ENCODE data around the gene ETV3.

DNA sequence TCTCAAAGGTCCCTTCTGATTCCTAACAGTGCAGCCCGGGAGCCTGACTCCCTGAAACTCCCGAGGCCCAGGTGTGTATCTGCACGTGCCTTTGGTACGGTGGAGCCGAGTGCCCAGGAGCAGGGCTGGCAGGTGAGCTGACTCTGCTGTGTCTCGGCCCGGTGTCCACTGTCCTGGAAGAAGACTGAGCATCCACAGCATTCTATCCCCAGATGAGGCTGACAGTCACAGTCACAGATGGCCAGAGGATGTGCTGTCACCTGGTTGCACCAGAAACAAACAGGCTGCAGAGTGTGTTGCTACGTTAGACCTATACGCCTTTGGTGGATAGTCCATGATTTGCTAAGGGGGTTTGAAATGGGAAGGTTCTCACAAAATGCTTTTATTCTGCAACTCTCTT lies 48.4 kb downstream of the ETV3 start:
- no peak for TF ChIP-seq POLR2A (IDR thresholded peaks at IDR 0.05)
- TF ChIP-seq POLR2AphosphoS5 (IDR thresholded peaks at IDR 0.05), result no peak
- TF ChIP-seq, protein P1, sequence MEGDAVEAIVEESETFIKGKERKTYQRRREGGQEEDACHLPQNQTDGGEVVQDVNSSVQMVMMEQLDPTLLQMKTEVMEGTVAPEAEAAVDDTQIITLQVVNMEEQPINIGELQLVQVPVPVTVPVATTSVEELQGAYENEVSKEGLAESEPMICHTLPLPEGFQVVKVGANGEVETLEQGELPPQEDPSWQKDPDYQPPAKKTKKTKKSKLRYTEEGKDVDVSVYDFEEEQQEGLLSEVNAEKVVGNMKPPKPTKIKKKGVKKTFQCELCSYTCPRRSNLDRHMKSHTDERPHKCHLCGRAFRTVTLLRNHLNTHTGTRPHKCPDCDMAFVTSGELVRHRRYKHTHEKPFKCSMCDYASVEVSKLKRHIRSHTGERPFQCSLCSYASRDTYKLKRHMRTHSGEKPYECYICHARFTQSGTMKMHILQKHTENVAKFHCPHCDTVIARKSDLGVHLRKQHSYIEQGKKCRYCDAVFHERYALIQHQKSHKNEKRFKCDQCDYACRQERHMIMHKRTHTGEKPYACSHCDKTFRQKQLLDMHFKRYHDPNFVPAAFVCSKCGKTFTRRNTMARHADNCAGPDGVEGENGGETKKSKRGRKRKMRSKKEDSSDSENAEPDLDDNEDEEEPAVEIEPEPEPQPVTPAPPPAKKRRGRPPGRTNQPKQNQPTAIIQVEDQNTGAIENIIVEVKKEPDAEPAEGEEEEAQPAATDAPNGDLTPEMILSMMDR (IDR thresholded peaks at IDR 0.05), result no peak
